Globus pallidus (tissue), 1 donor: ENCODE results near the gene JDP2.

Experiments
- DNase-seq: peaks from one replicate; pipeline ENCODE4 v3.0.0-alpha.2; 2015; ENCODE audit warnings: low spot score

The JDP2 gene

GRCh38 chr14:75514673-75515628, 87.1 kb downstream of the JDP2 start:
- no peak for DNase-seq

GRCh38 chr14:75515629-75515996, 87.8 kb downstream of the JDP2 start:
- DNase-seq, result peak; percentile 35

DNA sequence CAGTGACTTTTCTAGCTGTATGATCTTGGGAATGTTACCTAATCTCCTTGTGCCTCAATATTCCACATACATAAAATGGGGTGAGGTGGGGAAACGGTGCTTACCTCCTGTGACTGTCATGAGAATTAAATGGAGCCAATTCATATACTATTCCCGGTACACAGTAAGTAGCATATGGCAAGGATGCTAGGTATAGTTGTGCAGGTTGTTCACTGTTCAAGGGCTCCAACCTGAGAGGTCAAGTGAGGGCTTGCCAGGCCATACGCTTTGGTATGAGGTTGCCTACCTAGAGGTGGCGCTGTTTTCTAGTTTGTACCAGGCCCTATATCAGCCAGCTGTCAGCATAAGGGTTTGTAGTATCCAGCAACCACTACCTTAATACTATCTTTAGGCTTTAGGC, 90.8 kb downstream of the JDP2 start:
- DNase-seq, result no peak

- no peak for DNase-seq
Measured at GRCh38 chr14:75519394-75519793, 91.6 kb downstream of the JDP2 start.

DNA sequence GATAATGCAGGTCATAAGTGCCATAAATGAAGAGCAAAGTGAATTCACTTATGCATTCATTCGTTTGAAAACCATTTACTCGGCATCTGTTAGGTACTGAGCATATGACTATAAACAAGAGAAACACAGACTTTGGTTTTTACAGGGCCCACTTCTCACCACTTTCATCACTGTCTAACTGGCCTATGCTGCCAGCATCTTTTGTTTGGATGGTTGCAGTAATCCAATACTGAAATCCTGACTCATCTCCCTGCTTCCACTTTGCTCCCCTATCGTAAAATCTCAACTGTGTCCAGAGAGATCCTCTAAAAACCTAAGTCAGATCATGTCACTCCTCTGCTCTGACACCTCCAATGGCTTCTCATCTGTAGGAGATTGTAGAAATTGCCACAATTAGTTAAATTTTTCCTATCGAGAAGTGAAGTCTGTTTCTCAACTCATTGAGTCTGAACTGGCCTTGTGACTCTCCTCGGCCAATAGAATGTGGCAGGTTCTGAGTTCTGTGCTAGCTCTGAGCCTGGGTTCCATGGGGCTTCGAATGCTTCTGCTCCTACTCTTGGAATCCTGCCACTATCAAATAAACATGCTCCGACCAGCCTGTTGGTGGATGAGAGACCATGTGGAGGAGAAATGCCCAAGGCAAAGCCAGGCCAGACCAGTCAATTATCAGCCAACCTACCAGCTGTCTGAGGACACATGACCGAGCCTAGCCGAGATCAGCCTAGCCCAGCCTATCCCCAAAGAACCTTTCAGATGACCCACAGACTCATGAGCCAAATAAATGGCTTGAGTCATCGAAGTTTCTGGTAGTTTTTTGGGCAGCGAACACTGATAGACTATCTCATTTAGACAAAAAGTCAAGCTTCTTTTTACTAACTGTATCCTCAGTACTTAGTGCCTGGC, 92.3 kb downstream of the JDP2 start:
- no peak for DNase-seq

DNA sequence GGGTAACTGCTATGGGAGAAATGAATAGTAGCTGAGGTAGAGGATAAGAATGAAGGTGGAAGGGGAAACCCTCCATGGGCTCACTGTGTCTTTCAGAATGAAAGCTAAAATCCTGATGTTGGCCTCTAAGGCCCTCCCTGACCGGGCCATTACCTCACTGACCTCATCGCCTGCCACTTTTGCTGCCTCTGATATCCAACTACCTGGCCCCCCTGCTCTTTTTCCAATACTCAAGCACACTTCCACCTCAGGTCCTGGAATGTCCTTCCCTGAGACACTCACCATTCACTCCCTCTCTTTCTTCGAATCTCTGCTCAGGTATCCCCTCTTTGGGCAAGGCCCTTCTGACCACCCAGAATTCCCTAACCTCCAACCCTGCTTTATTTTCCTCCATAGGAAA, 93.0 kb downstream of the JDP2 start:
- no peak for DNase-seq

DNA sequence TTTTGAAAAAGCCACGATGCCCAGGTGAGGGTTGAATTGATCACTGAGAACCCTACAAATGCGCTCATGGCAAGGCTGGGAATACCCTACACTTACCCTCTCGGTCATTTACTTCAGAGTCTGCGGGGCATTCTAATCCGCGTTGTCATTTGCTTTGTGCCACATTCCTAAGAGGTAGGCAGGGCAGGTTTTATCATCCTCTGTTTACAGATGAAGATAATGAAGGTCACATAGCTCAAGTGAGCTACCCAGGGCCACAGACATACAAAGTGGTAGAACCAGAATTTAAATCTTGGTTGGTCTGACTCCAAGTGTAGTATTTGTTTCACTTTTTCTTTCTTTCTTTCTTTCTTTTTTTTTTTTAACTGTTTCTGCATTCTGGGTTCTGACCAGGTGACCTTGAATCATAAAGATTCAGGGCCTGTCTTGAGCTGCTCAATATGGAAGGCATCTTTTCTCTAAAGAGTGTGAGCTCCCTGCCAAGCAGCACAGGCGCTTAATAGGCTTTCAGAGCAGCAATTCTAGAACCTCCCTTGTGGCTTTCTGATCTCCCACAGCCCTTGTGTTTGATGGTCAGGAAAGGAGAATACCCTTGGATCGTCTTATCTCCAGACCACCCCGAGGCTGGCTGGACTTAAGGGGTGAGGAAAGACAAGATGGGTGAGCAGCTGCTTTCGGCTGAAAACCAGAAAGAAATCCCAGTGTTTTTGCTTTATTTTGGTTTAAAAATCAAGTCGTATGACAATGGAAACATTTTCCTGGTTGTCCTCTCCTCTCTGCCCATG, 93.8 kb downstream of the JDP2 start:
- no peak for DNase-seq

- no peak for DNase-seq
Measured at GRCh38 chr14:75522224-75522982, 94.6 kb downstream of the JDP2 start, which contains the start of gene BATF. BATF (plus strand) TSS chr14:75522469; CDS start chr14:75522683, 214 bp downstream.

- DNase-seq, result no peak
Measured at GRCh38 chr14:75522983-75523318, 95.1 kb downstream of the JDP2 start.
